Fibroblast of lung (primary cell): Measurements from ENCODE around the gene FBXO8.

ENCODE experiments used
- EZH2 ChIP-seq: IDR thresholded peaks from 2 replicates; pipeline ENCODE4 v1.5.1; 2012; ENCODE audit warnings: low read length, control low read depth, mild to moderate bottlenecking; ENCODE audit errors: missing control alignments
- TF ChIP-seq, protein P1 (sequence below), 2 donors: IDR thresholded peaks in 1 of 2; conservative IDR thresholded peaks in 1 of 2; 1 replicate in 1 of 2; 2 replicates in 1 of 2; pipeline ENCODE4 v1.5.1; 2011 to 2012; ENCODE audit warnings: low read length in 2 of 2, control low read depth in 1 of 2, inconsistent platforms in 1 of 2, low read depth in 1 of 2, mild to moderate bottlenecking in 1 of 2

- TF ChIP-seq, protein P1, sequence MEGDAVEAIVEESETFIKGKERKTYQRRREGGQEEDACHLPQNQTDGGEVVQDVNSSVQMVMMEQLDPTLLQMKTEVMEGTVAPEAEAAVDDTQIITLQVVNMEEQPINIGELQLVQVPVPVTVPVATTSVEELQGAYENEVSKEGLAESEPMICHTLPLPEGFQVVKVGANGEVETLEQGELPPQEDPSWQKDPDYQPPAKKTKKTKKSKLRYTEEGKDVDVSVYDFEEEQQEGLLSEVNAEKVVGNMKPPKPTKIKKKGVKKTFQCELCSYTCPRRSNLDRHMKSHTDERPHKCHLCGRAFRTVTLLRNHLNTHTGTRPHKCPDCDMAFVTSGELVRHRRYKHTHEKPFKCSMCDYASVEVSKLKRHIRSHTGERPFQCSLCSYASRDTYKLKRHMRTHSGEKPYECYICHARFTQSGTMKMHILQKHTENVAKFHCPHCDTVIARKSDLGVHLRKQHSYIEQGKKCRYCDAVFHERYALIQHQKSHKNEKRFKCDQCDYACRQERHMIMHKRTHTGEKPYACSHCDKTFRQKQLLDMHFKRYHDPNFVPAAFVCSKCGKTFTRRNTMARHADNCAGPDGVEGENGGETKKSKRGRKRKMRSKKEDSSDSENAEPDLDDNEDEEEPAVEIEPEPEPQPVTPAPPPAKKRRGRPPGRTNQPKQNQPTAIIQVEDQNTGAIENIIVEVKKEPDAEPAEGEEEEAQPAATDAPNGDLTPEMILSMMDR (conservative IDR thresholded peaks at IDR 0.05 in 1 of 2, IDR thresholded peaks at IDR 0.05 in 1 of 2; ENCODE audit: low read depth in 1 of 2, low read length in 2 of 2) = no peak
- TF ChIP-seq EZH2 = no peak
Observed at GRCh38 chr4:174254613-174255012, 28.9 kb downstream of the FBXO8 start.
